ENCODE results near the gene UNC13A.

Gene UNC13A

DNA sequence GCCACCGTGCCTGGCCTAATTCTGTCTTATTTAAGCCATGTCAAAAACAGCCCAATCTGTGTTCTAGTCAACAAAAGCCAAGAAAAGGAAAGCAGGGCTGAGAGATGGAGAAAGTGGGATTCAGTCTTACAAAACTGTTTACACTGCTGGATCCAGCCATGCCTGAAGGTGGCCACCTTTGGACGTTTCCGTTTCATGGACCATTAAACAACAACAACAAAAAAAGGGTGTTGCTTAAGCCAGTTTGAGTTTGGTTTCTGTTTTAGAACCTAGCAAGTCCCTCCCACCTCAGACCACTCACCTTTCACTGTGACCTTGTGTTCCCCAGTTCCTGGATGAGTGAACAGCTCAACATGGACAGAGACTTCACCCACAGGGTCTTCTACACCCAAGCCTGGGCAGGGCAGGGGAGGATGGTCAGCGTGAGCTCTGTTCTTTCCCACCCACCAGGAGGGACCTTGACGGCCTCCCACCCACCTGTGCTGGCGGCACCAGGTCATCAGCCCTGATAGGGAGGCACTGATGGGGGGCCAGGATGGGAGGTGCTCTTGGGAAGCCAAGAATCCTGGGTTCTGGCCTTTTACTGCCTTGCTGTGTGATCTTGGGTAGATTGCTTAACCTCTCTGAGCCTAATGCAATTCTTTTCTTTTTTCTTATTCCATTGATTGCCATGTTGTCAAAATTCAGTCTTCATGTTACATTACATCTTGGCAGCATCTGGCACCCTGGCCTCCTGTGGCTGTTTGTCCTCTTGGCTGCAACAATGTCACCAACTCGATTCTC, 76.5 kb downstream of the UNC13A start:
- H3K4me3 ChIP-seq (ENCODE audit: insufficient read length, low read depth): no peak overlapping the region
- no peak overlapping the region for H3K9ac ChIP-seq (ENCODE audit: insufficient read length, low read depth)
- peaks cover 3% of the 10 kb centered on the region for H3K4me1 ChIP-seq (ENCODE audit: insufficient read depth, insufficient read length)
- TF ChIP-seq YY1 (IDR thresholded peaks at IDR 0.05; ENCODE audit: insufficient read depth, insufficient read length) (no peak), SUZ12 (IDR thresholded peaks at IDR 0.05; ENCODE audit: extremely low read depth, insufficient read depth, insufficient read length) (no peak), ZNF274 (IDR thresholded peaks at IDR 0.05; ENCODE audit: low read depth, low read length) (no peak)
- H3K9me3 ChIP-seq (ENCODE audit: insufficient read depth, low read length): no peaks in the 10 kb centered on the region
- H3K36me3 ChIP-seq (ENCODE audit: insufficient read depth, insufficient read length, low read length): peaks cover 7% of the 10 kb centered on the region
- H3K27me3 ChIP-seq (ENCODE audit: insufficient read depth, insufficient read length): no peaks in the 10 kb centered on the region
- no peak for DNase-seq (ENCODE audit: low read depth, low spot score)

DNA sequence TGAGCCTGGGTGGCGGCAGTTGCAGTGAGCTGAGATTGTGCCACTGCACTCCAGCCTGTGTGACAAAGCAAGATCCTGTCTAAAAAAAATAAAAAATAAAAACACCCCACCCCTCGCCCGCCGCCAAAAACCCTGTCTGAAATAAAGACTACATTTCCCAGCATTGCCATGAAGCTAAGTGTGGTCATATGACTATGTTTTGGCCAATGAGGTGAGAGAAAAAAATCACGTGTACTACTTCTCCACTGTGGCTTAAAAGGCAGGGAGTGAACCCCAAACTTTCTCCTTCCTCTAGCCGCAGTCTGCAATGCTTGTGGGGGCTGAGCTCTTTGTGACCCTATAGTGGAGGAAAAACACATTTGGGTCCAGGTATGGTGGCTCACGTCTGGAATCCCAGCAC, 77.8 kb downstream of the UNC13A start:
- no peak overlapping the region for H3K4me3 ChIP-seq (ENCODE audit: insufficient read length, low read depth)
- no peaks in the 10 kb centered on the region for H3K27me3 ChIP-seq (ENCODE audit: insufficient read depth, insufficient read length)
- no peaks in the 10 kb centered on the region for H3K9me3 ChIP-seq (ENCODE audit: insufficient read depth, low read length)
- no peak for DNase-seq (ENCODE audit: low read depth, low spot score)
- no peak for TF ChIP-seq ZNF274 (IDR thresholded peaks at IDR 0.05; ENCODE audit: low read depth, low read length)
- TF ChIP-seq YY1 (IDR thresholded peaks at IDR 0.05; ENCODE audit: insufficient read depth, insufficient read length): no peak
- no peak for TF ChIP-seq SUZ12 (IDR thresholded peaks at IDR 0.05; ENCODE audit: extremely low read depth, insufficient read depth, insufficient read length)
- no peaks in the 10 kb centered on the region for H3K4me1 ChIP-seq (ENCODE audit: insufficient read depth, insufficient read length)
- peaks cover 7% of the 10 kb centered on the region for H3K36me3 ChIP-seq (ENCODE audit: insufficient read depth, insufficient read length, low read length)
- peak overlapping the region; percentile 22 for H3K9ac ChIP-seq (ENCODE audit: insufficient read length, low read depth)

DNA sequence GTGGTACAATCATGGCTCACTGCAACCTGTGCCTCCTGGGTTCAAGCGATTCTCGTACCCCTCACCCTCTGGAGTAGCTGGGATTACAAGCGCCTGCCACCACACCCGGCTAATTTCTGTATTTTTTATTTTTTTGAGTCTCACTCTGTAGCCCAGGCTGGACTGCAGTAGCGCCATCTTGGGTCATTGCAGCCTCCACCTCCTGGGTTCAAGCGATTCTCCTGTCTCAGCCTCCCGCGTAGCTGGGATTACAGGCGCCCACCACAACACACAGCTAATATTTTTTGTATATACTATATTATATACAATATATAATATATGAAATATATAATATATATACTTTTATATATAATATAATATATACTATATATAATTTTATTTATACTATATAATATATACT, 80.2 kb downstream of the UNC13A start:
- no peaks in the 10 kb centered on the region for H3K27me3 ChIP-seq (ENCODE audit: insufficient read depth, insufficient read length)
- no peaks in the 10 kb centered on the region for H3K9me3 ChIP-seq (ENCODE audit: insufficient read depth, low read length)
- no peak overlapping the region for H3K4me3 ChIP-seq (ENCODE audit: insufficient read length, low read depth)
- no peak for DNase-seq (ENCODE audit: low read depth, low spot score)
- no peak for TF ChIP-seq SUZ12 (IDR thresholded peaks at IDR 0.05; ENCODE audit: extremely low read depth, insufficient read depth, insufficient read length)
- TF ChIP-seq YY1 (IDR thresholded peaks at IDR 0.05; ENCODE audit: insufficient read depth, insufficient read length): no peak
- no peak for TF ChIP-seq ZNF274 (IDR thresholded peaks at IDR 0.05; ENCODE audit: low read depth, low read length)
- peaks cover 7% of the 10 kb centered on the region for H3K36me3 ChIP-seq (ENCODE audit: insufficient read depth, insufficient read length, low read length)
- no peaks in the 10 kb centered on the region for H3K4me1 ChIP-seq (ENCODE audit: insufficient read depth, insufficient read length)
- no peak overlapping the region for H3K9ac ChIP-seq (ENCODE audit: insufficient read length, low read depth)

DNA sequence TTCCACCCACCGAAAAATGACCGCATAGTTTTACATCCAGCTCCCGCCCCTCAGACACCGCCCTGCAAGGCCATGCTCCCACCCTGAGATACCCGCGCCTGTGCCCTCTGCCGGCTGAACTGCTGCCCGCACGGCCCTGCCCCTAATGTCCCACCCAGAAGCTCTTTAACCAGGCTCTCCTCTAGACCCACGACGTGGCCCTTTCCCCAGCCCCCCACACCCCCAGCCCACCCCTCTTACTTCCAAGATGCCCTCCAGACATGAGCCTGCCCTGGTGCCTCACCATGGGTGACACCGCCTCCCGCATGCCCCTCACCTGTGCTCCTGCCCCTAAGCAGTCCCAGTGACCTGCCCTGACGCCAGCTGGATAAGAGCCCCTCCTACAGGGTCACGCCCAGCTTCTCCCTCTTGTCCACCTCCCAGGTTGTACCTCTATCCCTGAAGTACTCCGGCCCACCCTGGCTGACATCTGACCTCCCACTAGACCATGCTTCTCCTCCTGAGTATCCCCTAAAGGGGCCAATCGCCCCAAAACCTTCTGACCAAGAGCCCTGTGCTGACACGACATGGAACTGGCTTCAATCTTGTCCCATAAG, 81.5 kb downstream of the UNC13A start:
- Histone ChIP-seq H3K36me3 (ENCODE audit: insufficient read depth, insufficient read length, low read length) (peaks cover 7% of the 10 kb centered on the region), H3K4me1 (ENCODE audit: insufficient read depth, insufficient read length) (peaks cover 8% of the 10 kb centered on the region), H3K9me3 (ENCODE audit: insufficient read depth, low read length) (no peaks in the 10 kb centered on the region), H3K9ac (ENCODE audit: insufficient read length, low read depth) (peak overlapping the region; percentile 54), H3K4me3 (ENCODE audit: insufficient read length, low read depth) (peak overlapping the region; percentile 62), H3K27me3 (ENCODE audit: insufficient read depth, insufficient read length) (no peaks in the 10 kb centered on the region)
- TF ChIP-seq SUZ12 (IDR thresholded peaks at IDR 0.05; ENCODE audit: extremely low read depth, insufficient read depth, insufficient read length) (no peak), YY1 (IDR thresholded peaks at IDR 0.05; ENCODE audit: insufficient read depth, insufficient read length) (no peak), ZNF274 (IDR thresholded peaks at IDR 0.05; ENCODE audit: low read depth, low read length) (no peak)
- no peak for DNase-seq (ENCODE audit: low read depth, low spot score)

DNA sequence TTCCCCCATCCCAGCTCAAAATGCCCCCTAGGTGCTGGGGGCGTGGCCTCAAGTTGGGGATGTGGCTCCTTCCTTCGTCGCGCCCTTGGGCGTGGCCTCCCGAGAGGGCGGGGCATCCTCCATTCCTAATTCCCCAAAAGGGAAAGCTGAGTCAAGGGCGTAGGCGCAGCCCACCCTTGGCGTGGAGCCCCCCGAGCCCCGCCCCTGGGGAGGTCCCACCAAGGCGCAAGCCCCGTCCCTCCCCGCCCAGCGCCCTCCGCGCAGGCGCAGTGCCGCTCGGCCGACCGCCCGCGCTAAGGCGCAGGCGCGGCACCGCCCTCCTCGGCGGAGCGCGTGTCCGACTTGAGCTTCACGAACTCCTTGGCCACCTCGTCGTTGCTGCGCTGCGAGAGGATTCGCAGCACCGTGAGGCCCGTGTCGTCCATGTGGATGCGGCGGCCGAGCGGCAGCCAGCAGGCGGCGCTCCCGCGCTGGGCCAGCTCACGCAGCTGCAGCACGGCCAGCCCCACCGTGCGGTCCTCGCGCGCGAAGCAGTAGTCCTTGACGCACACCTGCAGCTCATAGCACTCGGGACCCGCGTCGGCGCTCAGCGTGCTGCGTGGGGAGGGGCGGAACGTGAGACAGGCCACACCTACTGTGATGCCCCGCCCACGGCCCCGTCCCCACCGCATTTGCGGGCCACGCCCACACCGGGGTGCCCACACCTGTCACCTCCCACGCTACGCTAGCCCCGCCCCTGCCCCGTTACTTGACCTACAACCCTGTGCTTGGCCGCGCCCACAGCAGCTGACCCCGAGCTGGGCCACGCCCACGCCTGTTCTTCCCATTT, 82.2 kb downstream of the UNC13A start:
- Histone ChIP-seq H3K27me3 (ENCODE audit: insufficient read depth, insufficient read length) (no peaks in the 10 kb centered on the region), H3K36me3 (ENCODE audit: insufficient read depth, insufficient read length, low read length) (peaks cover 7% of the 10 kb centered on the region), H3K9me3 (ENCODE audit: insufficient read depth, low read length) (no peaks in the 10 kb centered on the region), H3K9ac (ENCODE audit: insufficient read length, low read depth) (peak overlapping the region; percentile 86), H3K4me3 (ENCODE audit: insufficient read length, low read depth) (peak overlapping the region; percentile 62), H3K4me1 (ENCODE audit: insufficient read depth, insufficient read length) (peaks cover 11% of the 10 kb centered on the region)
- peak; percentile 68 for DNase-seq (ENCODE audit: low read depth, low spot score)
- TF ChIP-seq SUZ12 (IDR thresholded peaks at IDR 0.05; ENCODE audit: extremely low read depth, insufficient read depth, insufficient read length): no peak
- no peak for TF ChIP-seq YY1 (IDR thresholded peaks at IDR 0.05; ENCODE audit: insufficient read depth, insufficient read length)
- no peak for TF ChIP-seq ZNF274 (IDR thresholded peaks at IDR 0.05; ENCODE audit: low read depth, low read length)

GRCh38 chr19:17605117-17605516, 83.0 kb downstream of the UNC13A start:
- Histone ChIP-seq H3K4me1 (ENCODE audit: insufficient read depth, insufficient read length) (peaks cover 11% of the 10 kb centered on the region), H3K9me3 (ENCODE audit: insufficient read depth, low read length) (no peaks in the 10 kb centered on the region), H3K27me3 (ENCODE audit: insufficient read depth, insufficient read length) (no peaks in the 10 kb centered on the region), H3K4me3 (ENCODE audit: insufficient read length, low read depth) (no peak overlapping the region), H3K36me3 (ENCODE audit: insufficient read depth, insufficient read length, low read length) (peaks cover 7% of the 10 kb centered on the region), H3K9ac (ENCODE audit: insufficient read length, low read depth) (no peak overlapping the region)
- DNase-seq (ENCODE audit: low read depth, low spot score): no peak
- no peak for TF ChIP-seq ZNF274 (IDR thresholded peaks at IDR 0.05; ENCODE audit: low read depth, low read length)
- no peak for TF ChIP-seq SUZ12 (IDR thresholded peaks at IDR 0.05; ENCODE audit: extremely low read depth, insufficient read depth, insufficient read length)
- TF ChIP-seq YY1 (IDR thresholded peaks at IDR 0.05; ENCODE audit: insufficient read depth, insufficient read length): no peak
